ENCODE data around the gene BTBD19.

- TF ChIP-seq CTCF (conservative IDR thresholded peaks at IDR 0.05; ENCODE audit: low read length): no peak
- TF ChIP-seq EZH2phosphoT487 (IDR thresholded peaks at IDR 0.05; ENCODE audit: borderline replicate concordance, low read depth, low read length): no peak
These were observed 18.3 kb downstream of the BTBD19 start for GRCh38 chr1:44826375-44827196.
